NCI-H524 treated with DMSO at 0.1 percent for 48 hours (cell line): ENCODE measurements around the gene PIK3R3.

Experiments used
- DNase-seq: peaks from one replicate; lab custom pipeline; 2025; lab: John Stamatoyannopoulos, UW

The PIK3R3 gene

DNA sequence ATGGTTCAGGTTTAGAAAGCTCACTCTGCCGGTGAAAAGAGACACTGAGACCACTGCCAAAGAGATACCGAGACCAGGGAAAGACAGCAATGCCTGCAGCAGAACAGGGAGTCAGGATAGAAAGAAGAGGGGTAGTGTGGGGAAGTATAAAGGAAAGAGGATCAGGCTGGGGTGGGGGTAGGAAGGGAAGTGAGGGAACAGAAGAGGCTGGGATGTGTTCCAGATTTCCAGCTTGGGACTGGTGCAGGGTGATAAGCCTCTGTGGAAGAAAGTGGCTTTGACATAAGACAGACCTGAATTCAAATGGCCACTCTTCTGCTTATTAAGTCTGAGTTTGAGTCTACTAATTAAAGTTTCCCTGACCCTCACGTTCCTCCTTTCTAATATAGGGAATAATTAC lies 105.9 kb downstream of the PIK3R3 start:
- DNase-seq, result no peak

DNA sequence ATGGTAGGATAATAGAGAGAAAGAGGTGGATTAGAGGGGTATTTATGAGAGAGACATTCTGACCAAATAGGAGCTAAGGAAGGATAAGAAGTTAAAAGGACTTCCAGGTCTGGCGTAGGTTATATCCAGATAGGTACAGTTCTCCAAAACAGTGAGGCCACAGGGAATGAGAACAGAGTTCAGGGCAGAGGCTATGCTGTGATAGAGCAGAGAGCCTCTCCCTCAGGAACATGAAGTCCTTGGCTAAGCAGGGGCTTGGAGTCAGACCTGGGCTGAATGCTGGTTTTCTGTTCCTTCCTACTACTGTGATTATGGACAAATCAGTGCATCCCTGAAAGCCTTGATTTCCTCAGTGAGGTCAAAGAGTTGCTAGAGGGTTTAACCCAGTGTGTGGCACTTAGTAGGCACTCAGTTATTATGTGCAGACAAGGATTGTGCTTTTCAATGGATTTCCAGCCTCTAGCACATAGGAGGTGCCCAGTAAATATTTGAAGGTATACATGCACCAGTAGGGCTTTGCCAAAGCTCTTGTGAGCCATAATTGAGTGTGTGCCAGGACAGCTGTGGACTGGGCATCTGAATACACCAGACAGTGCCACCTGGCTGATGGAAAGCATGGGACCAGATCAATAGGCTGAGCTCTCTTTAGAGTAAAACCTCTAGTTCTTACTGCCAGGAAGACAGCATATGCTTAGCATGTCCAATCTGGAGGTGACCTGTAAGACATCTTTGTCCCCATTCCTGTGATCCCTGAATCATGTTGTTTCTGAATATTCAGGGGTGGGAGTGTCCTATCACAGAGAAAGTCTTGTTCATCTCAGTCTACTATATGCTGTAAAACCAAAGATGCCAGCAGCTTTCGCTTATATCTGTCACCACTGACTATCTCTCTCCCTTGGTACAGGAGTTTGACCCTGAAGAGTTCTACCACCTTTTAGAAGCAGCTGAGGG lies 111.1 kb downstream of the PIK3R3 start:
- DNase-seq, result no peak

DNA sequence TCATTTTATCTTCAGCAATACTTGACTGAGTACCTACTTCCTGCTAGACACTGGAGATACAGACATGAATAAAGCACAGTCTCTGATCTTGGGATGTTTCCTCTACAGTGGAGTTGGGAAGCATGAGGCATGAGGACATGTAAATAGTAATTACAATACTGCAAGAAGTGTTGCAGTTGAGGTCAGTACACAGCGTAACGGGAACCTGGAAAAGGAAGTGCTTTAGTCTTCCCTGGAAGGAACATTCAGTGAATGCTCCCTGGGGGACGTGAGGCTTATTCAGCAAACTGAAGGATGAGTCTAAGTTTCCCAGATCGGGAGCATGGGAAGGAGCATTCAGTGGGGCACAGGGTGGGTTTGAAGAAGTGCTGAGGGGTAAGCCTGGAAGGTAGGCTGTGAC lies 112.4 kb downstream of the PIK3R3 start:
- no peak for DNase-seq

DNA sequence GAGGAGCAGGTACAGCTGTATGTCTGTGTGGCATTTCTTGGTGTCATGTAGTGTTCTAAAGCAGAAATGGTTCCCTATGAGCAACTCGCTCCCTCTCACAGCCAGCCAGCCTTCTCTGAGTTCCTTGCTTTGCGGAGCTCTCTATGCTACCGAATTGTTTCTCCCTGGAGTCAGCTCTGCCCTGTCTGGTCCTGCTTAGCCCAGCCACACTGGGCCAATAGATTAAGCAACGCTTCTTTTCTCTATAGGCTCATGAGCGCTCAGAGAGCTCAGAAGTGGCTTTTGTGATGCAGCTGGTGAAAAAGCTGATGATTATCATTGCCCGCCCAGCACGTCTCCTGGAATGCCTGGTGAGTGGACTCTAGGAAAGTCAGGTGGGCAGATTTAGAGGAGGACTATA lies 113.1 kb downstream of the PIK3R3 start:
- no peak for DNase-seq

DNA sequence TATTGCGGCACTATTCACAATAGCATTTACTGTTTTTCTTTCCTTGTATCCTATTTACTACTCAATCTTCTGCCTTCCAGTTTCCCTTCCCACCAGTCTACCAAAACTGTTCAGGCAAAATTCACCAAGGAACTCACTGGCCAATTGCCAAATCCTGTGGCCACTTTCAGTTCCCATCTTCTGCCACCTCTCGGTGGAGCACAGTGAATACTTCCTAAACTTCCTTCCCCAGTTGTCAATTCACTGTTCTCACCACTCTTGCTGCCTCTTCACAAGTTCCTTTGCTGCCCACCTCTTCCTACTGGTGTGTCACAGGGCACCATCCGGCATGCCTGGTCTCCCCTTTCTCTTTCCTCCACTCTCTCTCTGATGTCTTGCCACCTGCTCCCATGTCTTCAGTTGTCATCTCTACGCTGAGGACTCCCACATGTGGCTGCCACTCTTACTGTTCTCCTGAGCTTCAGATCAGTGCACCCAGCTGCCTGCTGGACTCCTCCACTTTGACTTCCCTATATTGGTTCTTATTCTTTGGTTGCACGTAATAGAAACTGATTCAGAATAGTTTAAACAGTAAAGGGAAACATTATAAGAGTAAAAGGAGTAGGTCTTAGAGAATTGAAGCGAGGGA lies 114.4 kb downstream of the PIK3R3 start:
- DNase-seq, result no peak

DNA sequence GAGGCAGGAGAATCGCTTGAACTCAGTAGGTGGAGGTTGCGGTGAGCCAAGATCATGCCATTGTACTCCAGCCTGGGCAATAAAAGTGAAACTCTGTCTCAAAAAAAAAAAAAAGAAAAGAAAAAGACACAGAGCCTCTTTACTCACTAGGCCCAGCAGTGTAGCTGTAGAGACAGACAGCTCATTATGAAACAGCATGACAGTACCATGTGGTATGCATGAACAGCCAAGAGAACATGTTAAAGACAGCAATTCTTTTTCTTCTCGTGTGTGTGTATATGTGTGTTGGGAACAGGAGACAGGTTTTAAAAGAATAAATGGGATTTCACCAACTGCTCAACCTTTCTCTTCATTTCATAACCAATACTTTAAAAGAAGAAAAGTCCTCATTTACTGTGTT lies 118.8 kb downstream of the PIK3R3 start:
- DNase-seq, result no peak

DNA sequence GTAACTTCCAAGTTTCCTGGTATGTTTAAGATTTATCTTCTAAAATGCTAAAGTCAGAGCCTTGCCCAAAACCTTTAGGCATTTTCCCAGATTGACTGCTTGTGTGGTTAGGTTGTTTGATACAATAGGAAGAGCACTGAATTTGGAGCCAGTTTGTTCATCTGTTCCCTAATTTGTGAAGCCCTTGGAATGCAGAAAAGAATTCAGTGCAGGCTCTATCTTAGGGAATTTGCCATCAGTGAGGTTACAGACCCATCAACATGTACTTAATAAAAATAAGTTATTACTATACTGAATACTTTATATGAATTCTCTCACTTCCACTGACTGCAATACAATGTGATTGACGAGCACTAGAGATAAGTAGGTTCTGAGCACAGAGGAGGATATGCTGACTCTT lies 120.2 kb downstream of the PIK3R3 start:
- DNase-seq, result no peak

DNA sequence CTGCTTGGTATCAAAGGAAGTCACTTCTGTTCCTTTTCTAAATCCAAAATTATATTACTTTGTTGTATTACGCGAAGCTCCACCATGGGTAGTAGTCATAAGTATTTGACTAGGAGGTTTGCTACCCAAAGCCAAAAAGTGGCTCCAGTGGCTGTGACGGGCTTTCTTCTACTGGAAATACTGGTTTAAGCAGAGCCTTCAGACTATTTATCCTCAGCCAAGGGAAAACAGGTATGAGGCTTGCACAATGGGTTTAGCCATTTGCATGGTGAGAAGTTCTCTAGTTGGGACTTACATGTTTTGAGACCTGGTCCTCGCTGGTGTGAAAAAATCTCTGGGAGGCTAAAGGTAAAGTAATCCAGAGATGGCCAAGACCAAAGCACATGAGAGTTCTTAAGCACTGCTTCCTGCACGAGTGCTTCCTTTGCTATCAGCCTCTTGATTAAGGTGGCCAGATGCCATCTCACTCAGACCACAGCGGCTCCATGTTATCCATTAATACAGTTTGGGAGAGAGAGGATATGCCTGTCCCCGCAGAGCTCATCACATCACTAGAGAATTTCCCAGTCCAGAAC lies 121.2 kb downstream of the PIK3R3 start:
- DNase-seq, result no peak

DNA sequence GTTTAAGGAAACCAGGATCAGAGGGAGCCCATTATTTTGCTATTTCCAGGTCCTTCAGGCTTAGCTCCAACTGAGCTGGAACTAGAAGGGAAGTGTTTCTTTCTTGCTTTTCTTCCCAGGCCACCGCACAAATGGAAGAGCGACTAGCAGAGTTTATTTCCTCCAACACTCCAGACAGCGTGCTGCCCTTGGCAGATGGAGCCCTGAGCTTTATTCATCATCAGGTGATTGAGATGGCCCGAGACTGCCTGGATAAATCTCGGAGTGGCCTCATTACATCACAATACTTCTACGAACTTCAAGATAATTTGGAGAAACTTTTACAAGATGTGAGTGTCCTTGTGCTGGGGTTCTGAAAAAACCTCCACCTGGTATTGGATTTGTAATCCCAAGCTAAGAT lies 121.8 kb downstream of the PIK3R3 start:
- DNase-seq, result no peak

DNA sequence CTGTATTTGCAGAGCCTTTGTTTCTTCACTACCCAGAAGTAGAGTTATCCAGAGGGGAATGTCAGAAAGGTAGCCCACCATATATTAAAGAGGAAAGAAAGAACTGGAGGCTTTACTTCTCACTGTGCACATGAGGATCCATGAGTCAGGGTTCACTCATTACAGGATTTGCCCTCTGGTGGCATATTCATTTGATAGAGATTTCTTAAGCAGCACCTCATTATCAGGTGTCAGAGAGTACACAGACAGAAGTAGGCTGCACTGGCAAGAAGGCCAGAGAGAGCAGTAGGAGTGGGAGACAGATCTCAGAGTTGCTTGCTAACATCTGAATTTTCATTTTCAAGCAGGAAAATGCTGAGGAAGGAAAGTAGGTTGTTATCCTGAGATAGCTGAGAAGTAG lies 123.8 kb downstream of the PIK3R3 start:
- no peak for DNase-seq

DNA sequence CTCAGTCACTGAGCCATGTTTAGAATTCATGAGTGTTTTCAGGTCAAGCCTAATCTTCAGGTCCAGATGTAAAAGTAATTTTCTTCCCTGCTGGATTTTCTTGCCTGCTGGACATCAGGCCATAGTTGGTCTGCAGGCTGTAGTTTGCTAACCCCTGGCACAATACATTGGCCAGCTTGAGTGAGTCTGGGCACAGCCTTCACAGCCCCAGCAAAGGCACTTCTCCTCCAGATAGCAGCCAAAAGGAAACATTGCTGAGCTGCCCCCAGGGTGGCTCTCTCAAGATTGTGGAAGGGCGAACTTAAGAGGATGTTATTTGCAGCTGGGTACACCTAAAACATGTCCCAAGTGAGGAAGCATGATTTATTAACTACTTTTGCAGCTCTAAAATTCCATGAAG lies 126.8 kb downstream of the PIK3R3 start:
- DNase-seq, result no peak

DNA sequence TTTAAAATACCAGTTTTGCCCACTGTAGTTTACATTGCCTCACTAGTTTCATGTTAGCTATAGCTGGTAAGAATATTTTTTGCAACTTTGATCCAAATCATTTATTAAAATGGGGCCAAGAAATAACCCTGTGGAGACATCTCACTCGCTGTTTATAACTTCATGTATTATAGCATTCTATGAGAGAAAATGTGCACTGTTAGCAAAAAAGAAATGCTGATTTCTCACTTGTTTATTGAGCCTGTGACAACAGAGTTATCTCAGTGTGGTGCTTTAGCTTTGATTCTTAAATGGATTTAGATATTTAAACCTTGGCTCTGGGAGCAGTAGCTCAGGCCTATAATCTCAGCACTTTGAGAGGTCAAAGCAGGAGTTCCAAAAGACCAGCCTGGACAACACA lies 127.9 kb downstream of the PIK3R3 start:
- DNase-seq, result no peak

DNA sequence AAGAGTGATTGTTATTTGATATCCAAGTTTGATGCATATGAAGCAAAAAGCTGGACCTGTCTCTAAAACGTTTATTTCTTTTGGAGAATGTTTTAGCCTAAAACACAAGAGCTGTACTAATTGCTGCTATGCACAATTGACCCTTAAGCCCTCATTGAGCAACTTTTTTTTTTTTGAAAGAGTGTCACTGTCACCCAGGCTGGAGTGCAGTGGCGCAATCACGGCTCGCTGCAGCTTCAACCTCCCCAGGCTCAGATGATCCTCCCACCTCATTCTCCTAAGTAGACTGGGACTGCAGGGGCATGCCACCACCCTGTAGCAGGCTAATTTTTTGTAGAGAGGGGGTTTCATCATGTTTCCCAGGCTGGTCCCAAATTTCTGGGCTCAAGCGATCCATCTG lies 129.1 kb downstream of the PIK3R3 start:
- no peak for DNase-seq

DNA sequence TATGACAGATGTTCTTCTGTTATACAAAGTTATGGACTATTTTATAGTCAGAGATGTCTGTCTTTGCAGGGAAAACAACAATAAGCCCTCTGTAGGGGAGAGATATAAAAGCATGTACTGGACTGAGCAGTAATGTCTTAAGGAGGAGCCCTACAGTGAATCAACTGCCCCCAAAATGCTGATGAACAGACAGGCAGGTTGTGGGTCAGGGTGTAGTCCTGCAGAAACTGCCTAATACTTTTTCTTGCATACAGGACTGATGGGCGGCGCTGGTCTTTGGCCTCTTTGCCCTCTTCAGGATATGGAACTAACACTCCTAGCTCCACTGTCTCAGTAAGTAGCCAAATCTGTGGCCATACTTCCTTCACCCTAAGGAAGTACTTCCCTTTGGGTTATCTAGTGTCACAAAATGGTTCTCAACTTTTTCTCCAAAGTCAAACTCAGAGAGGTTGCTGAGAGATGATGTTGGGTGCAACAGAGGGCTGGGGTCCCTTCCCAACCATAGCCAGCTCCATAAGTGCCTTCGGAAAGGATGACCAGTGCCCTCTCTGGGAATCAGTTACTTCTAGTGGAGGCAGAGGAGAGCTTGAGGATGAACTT lies 129.8 kb downstream of the PIK3R3 start:
- DNase-seq, result no peak

DNA sequence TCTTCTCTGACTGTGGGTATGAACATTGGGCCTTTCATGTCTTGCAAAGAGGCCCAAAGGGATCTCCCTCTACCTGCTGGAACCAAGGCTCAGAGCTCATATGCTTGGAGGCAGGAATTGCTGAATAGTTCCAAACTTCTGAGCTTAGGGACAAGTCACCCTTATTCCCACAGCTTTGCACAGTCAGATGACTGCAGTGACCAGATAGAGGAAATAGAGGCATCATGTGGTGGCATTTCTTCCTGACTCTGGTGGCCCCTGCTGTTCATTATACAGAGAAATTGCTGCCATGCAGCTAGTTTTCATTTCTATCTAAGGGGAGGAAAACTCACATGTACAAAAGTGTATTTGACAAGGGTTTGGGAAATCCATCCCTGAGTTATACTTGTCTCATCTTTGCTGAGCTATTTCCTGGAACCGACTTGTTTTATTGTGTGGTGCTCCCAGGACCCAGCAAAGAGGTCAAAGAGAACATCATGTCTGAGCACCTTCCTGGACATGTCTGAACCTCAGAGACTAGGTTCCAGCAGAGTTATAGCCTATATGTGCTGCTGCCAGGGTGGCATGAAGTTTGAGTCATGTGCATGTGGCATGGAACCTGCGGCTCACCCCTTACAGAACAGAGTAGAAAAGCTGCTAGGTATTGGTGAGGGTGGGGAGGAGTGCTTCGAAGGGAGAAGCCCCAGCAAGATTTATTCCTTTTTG lies 131.2 kb downstream of the PIK3R3 start:
- DNase-seq, result no peak

DNA sequence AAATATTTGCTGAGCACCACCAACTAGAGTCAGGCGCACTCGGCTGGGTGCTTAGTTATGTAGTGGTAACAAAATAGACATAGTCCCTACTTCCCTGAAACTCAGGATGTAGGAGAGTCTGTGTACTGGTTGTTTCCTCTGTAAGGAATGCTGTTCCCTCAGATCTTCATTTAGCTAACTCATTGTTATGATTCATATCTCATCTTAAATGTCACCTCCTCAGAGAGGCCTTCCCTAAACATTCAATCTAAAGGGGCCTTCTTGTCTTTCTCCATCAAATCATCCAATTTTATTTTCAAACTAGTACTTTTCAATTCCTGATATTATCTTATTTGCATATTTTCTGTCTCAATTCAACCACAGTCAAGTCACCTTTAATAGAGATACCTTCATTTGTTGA lies 132.9 kb downstream of the PIK3R3 start:
- DNase-seq, result no peak

DNA sequence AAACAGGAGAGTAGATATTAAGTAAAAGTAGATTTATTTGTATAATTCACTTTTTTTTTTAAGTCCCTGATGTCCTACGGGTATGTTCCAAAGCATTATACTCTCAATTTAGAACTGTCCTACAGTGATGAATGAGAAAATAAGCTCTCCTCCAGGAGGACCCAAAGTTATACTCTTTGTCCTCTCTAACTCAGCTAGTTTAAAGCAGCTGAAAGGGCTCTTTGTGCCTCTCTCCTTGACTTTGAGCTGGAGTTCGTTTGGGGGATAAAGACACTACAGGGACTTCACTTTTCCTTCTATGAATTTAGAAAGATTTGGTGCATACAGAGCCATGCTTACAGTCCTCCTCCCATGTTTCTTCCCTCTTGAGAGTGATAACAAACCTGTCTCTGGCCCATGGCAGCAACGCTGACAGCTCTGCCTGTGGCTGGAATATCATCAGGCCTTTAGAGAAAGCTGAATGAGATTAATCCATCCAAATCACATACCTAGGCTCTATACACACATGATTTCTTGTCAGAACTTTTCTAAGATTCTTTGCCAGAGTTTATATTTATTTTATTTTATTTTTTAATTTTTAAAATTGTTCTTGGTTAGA lies 134.3 kb downstream of the PIK3R3 start:
- no peak for DNase-seq

DNA sequence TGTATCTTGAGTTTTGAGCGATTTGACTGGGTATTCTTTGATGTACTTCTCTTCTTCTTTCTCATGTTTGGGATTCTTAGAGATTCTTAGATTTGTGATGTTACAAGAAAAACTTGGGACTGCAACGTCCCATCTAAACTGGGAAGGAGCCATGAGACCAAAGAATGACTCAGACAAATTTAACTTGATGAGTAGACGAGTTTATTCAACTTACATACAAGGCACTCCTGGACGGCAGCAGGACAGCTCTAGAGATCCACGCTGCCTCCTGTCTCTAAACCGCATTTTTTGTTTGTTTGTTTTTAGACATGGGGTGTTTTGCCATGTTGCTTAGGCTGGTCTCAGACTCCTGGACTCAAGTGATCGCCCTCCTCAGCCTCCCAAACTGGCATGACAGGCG lies 137.1 kb downstream of the PIK3R3 start:
- no peak for DNase-seq

DNA sequence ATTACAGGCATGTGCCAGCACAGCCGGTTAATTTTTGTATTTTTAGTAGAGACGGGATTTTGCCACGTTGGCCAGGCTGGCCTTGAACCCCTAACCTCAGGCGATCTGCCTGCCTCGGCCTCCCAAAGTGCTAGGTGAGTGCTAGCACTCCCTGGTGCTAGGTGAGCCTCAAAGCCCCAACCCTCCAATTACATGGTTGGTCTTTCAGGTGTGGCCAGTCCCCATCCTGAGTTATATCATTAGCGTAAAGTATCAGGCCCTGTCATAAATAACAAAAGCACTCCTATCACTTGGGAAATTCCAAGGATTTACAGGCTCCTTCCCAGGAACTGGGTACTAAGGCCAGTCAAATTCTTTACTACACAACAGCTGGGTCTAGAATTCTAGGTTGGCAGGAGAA lies 138.0 kb downstream of the PIK3R3 start:
- no peak for DNase-seq
